ENCODE measurements around the gene SCEL. TPM values are rescaled to one million over a fixed set of nuclear protein-coding genes. Genes with fewer than 3 reads are reported as not detected.

SCEL gene
- total RNA-seq, 1 experiment from 2014 or later, result 0.07 TPM

DNA sequence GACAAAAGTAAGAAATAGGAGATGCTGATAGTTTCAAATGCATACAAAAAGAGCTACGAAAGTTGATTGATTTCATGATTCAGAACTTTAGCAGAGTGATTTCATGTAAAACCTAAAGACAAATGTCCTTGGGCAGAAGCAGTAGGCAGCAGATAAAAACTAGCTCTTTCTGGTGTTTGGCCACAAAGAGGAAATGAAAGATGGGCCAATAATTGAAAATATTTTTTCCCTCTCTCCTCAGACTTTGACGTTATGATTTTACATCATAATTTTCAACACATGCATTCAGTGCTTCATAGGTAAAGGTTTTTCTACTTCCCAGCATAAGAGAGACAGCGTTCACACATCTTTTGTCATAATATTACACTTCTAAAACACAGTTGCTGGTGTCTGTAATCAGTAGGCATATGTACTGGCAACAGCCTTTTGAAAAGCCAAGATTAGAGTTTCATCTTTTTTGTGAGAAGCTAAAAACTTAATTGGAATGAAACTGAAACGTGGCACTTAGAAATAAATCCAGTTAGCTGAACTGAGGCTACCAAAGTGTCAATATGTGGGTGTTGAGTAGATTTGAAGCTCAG, 9.3 kb downstream of the SCEL start (continued):
- no peak for TF ChIP-seq POLR2A (IDR thresholded peaks at IDR 0.05; ENCODE audit: borderline replicate concordance, extremely low read depth, insufficient read depth, insufficient read length)
- TF ChIP-seq, protein P1, sequence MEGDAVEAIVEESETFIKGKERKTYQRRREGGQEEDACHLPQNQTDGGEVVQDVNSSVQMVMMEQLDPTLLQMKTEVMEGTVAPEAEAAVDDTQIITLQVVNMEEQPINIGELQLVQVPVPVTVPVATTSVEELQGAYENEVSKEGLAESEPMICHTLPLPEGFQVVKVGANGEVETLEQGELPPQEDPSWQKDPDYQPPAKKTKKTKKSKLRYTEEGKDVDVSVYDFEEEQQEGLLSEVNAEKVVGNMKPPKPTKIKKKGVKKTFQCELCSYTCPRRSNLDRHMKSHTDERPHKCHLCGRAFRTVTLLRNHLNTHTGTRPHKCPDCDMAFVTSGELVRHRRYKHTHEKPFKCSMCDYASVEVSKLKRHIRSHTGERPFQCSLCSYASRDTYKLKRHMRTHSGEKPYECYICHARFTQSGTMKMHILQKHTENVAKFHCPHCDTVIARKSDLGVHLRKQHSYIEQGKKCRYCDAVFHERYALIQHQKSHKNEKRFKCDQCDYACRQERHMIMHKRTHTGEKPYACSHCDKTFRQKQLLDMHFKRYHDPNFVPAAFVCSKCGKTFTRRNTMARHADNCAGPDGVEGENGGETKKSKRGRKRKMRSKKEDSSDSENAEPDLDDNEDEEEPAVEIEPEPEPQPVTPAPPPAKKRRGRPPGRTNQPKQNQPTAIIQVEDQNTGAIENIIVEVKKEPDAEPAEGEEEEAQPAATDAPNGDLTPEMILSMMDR (IDR thresholded peaks at IDR 0.05 in 2 of 3, conservative IDR thresholded peaks at IDR 0.05 in 1 of 3; ENCODE audit: borderline replicate concordance in 1 of 3, insufficient read depth in 1 of 3, low read depth in 2 of 3, low read length in 2 of 3), result no peak
- TF ChIP-seq SP1 (IDR thresholded peaks at IDR 0.05; ENCODE audit: low read depth), result no peak

DNA sequence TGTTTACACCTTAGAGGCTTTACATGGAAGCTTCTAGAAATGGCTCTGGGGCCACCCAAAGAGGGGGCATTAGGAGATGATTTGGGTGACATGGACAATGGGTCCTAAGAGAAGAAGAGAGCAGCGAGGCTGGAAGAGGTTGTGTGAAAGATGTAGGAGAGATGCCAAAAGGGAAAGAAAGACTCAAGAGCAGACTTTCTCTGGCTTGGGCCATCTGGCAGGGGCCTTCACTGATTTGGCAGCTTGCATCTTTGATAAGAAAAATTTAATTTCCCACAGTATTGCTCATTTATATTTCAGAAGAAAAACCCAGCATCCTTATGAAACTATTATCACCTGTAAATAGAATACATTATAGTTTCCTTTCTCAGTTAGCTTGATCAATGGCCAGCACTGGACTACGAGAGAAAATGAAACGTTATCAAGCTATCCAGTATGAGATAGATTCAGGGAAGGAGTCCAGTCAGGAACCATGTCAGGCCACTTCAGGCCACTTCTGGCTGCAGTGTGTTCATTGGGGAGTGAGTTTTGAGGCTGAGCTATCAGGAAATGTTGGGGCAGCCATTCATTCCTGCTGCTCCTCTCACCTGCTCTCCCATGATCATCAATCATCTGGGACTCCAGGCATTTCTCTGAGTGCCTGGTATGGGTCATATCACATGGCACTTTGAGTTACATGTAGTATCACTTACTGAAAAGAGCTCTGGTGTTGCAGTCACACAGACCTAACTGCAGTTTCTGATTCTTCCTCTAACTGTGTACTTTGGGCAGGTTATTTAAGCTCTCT, 10.3 kb downstream of the SCEL start:
- TF ChIP-seq JUND (IDR thresholded peaks at IDR 0.05) (no peak), SRF (IDR thresholded peaks at IDR 0.05; ENCODE audit: low read depth) (no peak), EZH2 (IDR thresholded peaks at IDR 0.05) (no peak), EZH2phosphoT487 (IDR thresholded peaks at IDR 0.05; ENCODE audit: borderline replicate concordance) (no peak), ZNF274 (IDR thresholded peaks at IDR 0.05; ENCODE audit: low read depth, low read length) (no peak), FOSL1 (IDR thresholded peaks at IDR 0.05; ENCODE audit: low read depth) (no peak)
- TF ChIP-seq, protein P2, sequence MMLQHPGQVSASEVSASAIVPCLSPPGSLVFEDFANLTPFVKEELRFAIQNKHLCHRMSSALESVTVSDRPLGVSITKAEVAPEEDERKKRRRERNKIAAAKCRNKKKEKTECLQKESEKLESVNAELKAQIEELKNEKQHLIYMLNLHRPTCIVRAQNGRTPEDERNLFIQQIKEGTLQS (IDR thresholded peaks at IDR 0.05), result no peak
- TF ChIP-seq, protein P3, sequence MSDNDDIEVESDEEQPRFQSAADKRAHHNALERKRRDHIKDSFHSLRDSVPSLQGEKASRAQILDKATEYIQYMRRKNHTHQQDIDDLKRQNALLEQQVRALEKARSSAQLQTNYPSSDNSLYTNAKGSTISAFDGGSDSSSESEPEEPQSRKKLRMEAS (IDR thresholded peaks at IDR 0.05), result no peak
- TF ChIP-seq, protein P4, sequence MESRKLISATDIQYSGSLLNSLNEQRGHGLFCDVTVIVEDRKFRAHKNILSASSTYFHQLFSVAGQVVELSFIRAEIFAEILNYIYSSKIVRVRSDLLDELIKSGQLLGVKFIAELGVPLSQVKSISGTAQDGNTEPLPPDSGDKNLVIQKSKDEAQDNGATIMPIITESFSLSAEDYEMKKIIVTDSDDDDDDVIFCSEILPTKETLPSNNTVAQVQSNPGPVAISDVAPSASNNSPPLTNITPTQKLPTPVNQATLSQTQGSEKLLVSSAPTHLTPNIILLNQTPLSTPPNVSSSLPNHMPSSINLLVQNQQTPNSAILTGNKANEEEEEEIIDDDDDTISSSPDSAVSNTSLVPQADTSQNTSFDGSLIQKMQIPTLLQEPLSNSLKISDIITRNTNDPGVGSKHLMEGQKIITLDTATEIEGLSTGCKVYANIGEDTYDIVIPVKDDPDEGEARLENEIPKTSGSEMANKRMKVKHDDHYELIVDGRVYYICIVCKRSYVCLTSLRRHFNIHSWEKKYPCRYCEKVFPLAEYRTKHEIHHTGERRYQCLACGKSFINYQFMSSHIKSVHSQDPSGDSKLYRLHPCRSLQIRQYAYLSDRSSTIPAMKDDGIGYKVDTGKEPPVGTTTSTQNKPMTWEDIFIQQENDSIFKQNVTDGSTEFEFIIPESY (IDR thresholded peaks at IDR 0.05; ENCODE audit: extremely low read depth, insufficient replicate concordance, low read length), result no peak
- POLR2A ChIA-PET, result no interaction called here
- Histone ChIP-seq H3K36me3 (ENCODE audit: control insufficient read depth in 1 of 2, insufficient read depth in 2 of 2, low read length in 2 of 2) (no peaks in the 10 kb centered on the region), H4K20me1 (ENCODE audit: insufficient read depth) (no peaks in the 10 kb centered on the region), H3K4me2 (ENCODE audit: low read length) (no peak overlapping the region), H3K79me2 (ENCODE audit: insufficient read depth, low read length) (no peaks in the 10 kb centered on the region), H3K9me3 (ENCODE audit: control insufficient read depth in 1 of 2, insufficient read depth in 1 of 2, low read depth in 1 of 2, low read length in 2 of 2) (no peaks in the 10 kb centered on the region), H3K4me1 (ENCODE audit: control insufficient read depth in 1 of 2, insufficient read depth in 2 of 2, low read length in 2 of 2) (0 out of 4 replicates have a peak, but pooled peaks cover 0 to 3% of the 10 kb centered on the region in 2 experiments), H3K9me2 (ENCODE audit: insufficient read depth) (no peaks in the 10 kb centered on the region), H3K9ac (ENCODE audit: low read length) (no peak overlapping the region), H3K27me3 (ENCODE audit: insufficient read depth, low read length) (no peaks in the 10 kb centered on the region), H3K4me3 (replicated peaks in 1 of 2; ENCODE audit: low read depth in 1 of 2, low read length in 2 of 2) (no peak overlapping the region), H2AFZ (ENCODE audit: low read depth, low read length, poor library complexity, severe bottlenecking) (no peak overlapping the region), H3K27ac (ENCODE audit: low read depth, low read length) (no peak overlapping the region)
- ATAC-seq, result no peak
- intact Hi-C loops (cut with micrococcal nuclease), result no loop called here
- RAD21 ChIA-PET (ENCODE audit: low non-redundant PET in 1 of 2, low total read pairs in 2 of 2, uncharacterized antibody in 2 of 2, unreplicated experiment in 2 of 2), result no interaction called here
- CTCF ChIA-PET, result no interaction called here
- BruUV-seq (replicated peaks), result no TSS peak
- no peak for DNase-seq (ENCODE audit: low read depth, low spot score)
